Astrocyte (in vitro differentiated cells and primary cell): Measurements from ENCODE around the gene TRDN.

Source experiments
- CTCF ChIP-seq: IDR thresholded peaks from 2 replicates; pipeline ENCODE4 v1.5.1; 2011; ENCODE audit warnings: low read depth, mild to moderate bottlenecking, inconsistent platforms, low read length, moderate library complexity; ENCODE audit not compliant: insufficient read depth
- EZH2 ChIP-seq: IDR thresholded peaks from 2 replicates; pipeline ENCODE4 v1.6.1; 2012; ENCODE audit warnings: mild to moderate bottlenecking, low read length, inconsistent platforms; ENCODE audit not compliant: insufficient read depth

GRCh38 chr6:123663436-123663835, 26.7 kb upstream of the TRDN start:
- TF ChIP-seq EZH2 = no peak
- no peak for TF ChIP-seq CTCF
